Glomerular visceral epithelial cell (primary cell): ENCODE data around the gene NELL2.

Source experiments
- DNase-seq: peaks from one replicate; pipeline ENCODE4 v3.0.0-alpha.2; 2016; ENCODE audit errors: extremely low spot score

Gene NELL2

GRCh38 chr12:44537354-44537753 lies 338.8 kb downstream of the NELL2 start:
- DNase-seq, result no peak

GRCh38 chr12:44532940-44533339 lies 343.2 kb downstream of the NELL2 start:
- DNase-seq, result no peak

GRCh38 chr12:44531320-44531971 lies 344.7 kb downstream of the NELL2 start:
- DNase-seq, result no peak

- DNase-seq, result no peak
Observed at GRCh38 chr12:44526655-44527182, 349.4 kb downstream of the NELL2 start.

GRCh38 chr12:44525806-44526654 lies 350.1 kb downstream of the NELL2 start:
- no peak for DNase-seq

GRCh38 chr12:44523828-44524227 lies 352.3 kb downstream of the NELL2 start:
- DNase-seq, result no peak

- no peak for DNase-seq
Observed at GRCh38 chr12:44521702-44522101, 354.4 kb downstream of the NELL2 start.

- no peak for DNase-seq
Observed at GRCh38 chr12:44519931-44520330, 356.2 kb downstream of the NELL2 start.

GRCh38 chr12:44511289-44511688 lies 364.8 kb downstream of the NELL2 start:
- DNase-seq, result no peak

GRCh38 chr12:44510510-44510909 lies 365.6 kb downstream of the NELL2 start:
- DNase-seq, result no peak

- no peak for DNase-seq
Observed at GRCh38 chr12:44510076-44510475, 366.0 kb downstream of the NELL2 start.

GRCh38 chr12:44509471-44509870 lies 366.6 kb downstream of the NELL2 start:
- no peak for DNase-seq

GRCh38 chr12:44507461-44507860 lies 368.7 kb downstream of the NELL2 start:
- no peak for DNase-seq

- no peak for DNase-seq
Observed at GRCh38 chr12:44504799-44505198, 371.3 kb downstream of the NELL2 start.

GRCh38 chr12:44503329-44503728 lies 372.8 kb downstream of the NELL2 start:
- DNase-seq, result no peak

GRCh38 chr12:44502681-44503080 lies 373.4 kb downstream of the NELL2 start:
- no peak for DNase-seq

- DNase-seq, result no peak
Observed at GRCh38 chr12:44500423-44500822, 375.7 kb downstream of the NELL2 start.

- no peak for DNase-seq
Observed at GRCh38 chr12:44497044-44497443, 379.1 kb downstream of the NELL2 start.

- DNase-seq, result no peak
Observed at GRCh38 chr12:44490181-44490580, 385.9 kb downstream of the NELL2 start.

- no peak for DNase-seq
Observed at GRCh38 chr12:44488180-44488579, 387.9 kb downstream of the NELL2 start.

- DNase-seq, result no peak
Observed at GRCh38 chr12:44484862-44485261, 391.3 kb downstream of the NELL2 start.

GRCh38 chr12:44477331-44477980 lies 398.7 kb downstream of the NELL2 start:
- no peak for DNase-seq

GRCh38 chr12:44476683-44477082 lies 399.4 kb downstream of the NELL2 start:
- DNase-seq, result no peak
